ENCODE measurements around the gene BMX. TPM values are rescaled to one million over a fixed set of nuclear protein-coding genes. Genes with fewer than 3 reads are reported as not detected.

The BMX gene
- under 0.01 and 0.64 TPM in 2 replicates for total RNA-seq

DNA sequence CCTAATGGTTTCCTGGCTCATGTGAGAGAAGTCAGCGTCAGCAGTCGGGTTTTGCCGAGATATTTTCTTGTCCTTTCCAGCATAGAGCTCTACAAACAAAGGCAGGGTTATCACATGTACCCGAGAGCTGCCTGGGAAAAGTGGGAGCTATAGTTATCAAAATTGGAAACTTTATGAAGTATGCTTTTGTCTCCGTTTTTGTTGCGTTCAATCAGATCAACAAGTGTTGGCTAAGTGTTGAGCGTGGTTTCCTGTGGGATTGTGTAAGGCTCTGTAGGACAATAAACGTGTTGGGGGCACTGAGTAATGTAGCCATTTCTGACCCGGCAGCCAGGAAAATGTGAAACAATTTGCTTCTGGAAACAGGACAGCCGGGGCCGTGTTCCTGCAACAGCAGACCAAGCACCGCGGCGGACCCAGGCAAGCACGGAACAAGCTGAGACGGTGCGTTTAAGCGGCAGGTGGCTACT lies at the start of gene BMX:
Gene BMX (plus strand): TSS at position 311 of the 470 bp plus-strand sequence. CDS start 7,547 bp downstream, outside the sequence.

DNA sequence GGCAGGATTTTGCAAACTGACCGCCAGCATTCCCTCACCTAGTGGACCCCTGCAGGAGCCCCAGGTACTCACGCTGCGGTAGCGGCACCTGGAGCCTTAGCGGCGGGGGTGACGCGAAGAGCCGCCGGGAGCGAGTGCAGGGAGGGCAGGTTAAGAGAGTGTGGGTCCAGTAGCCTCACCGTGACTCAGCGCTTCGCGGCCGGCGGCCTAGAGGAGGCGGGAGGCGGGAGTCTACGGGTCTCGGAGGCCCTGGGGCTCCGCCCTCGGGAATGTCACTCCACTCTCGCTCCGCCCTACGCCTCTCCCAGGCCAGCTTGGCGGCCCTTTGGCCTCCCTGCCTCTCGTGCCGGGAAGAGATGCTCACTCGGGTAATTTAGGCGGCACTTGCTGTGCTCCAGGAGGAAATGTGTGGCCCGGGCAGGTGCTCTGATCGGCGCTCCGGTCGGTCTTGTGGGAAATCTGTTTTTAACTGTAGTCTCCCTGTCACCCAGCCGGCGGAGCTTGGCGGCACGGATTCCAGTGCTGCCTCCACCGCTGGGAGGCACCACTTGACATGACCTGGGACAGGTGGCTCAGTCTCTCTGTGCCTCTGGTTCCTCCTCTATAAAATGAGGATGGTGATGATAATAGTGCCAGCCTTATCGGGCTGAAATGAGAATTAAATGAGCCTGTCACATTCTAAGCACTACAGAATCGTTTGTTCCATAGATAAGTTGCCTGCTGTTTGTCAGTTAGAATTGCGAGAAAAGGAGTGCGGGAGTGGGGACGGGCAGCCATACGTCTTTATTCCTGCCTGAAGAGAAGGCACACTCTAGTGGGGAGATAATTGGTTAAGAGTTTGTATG lies 7.3 kb upstream of the BMX start, which contains the start of gene PIR:
Gene PIR (minus strand): TSS at position 216 of the 845 bp plus-strand sequence. CDS start 2,076 bp downstream, outside the sequence.

DNA sequence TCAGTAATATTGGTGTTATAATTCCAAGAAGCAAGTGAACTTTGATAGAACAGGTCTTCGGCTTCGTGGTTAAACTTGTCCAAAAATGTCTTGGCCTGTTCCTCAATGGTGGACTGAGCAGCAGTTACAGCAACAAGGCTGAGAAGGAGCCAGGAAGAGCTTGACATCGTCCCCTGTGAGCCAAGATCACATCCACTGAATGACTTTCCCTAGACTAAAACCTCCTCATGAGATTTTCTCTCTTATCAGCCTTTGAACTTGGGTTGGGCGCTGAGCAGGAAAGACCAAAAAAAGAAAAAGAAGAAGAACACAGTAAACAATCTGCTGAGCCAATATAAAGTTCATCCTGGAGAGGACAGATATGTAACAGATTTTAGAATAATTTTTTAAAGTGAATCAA lies 100.1 kb downstream of the BMX start, which contains the start of gene ACE2:
Gene ACE2 (minus strand): TSS at position 216 of the 400 bp plus-strand sequence. CDS start 49 bp downstream, at position 167.

Other genes with a start within 250 kb of the BMX start
- 0.64 and 1.2 TPM in 2 replicates for gene ASB9, start 230.7 kb upstream of the BMX start, total RNA-seq
- not detected in 2 replicates for gene ASB11, start 185.2 kb upstream of the BMX start, total RNA-seq
- 20.0 and 27.7 TPM in 2 replicates for gene PIGA, start 165.3 kb upstream of the BMX start, total RNA-seq
- 0.85 TPM in 1 of 2 replicates, not detected in the other for gene VEGFD, start 116.4 kb upstream of the BMX start, total RNA-seq
- gene PIR, start 7.5 kb upstream of the BMX start, total RNA-seq, result 28.2 and 61.8 TPM in 2 replicates
- gene ACE2, start 100.2 kb downstream of the BMX start, total RNA-seq, result under 0.01 and 0.24 TPM in 2 replicates
- 0.48 and 0.85 TPM in 2 replicates for gene CLTRN, start 164.0 kb downstream of the BMX start, total RNA-seq
- gene CA5B, start 237.5 kb downstream of the BMX start, total RNA-seq, result 1.4 and 4.3 TPM in 2 replicates

All from tracheal epithelial cell (primary cell).